GM19025 (cell line): ENCODE measurements around the gene SEMA4B.

ENCODE experiments used
- ATAC-seq: cut with Tn5 transposase; IDR thresholded peaks from one replicate; pipeline ENCODE4 v1.9.1; 2021; ENCODE audit warnings: mild to moderate bottlenecking, low read depth, moderate library complexity; ENCODE audit not compliant: unreplicated experiment

Gene SEMA4B

GRCh38 chr15:90223441-90224165, 22.5 kb downstream of the SEMA4B start:
- ATAC-seq, result no peak

GRCh38 chr15:90225047-90225446, 23.9 kb downstream of the SEMA4B start:
- ATAC-seq, result no peak

GRCh38 chr15:90225504-90226234, 24.5 kb downstream of the SEMA4B start:
- no peak for ATAC-seq

- ATAC-seq, result no peak
These were observed 26.2 kb downstream of the SEMA4B start for GRCh38 chr15:90227336-90227735.

GRCh38 chr15:90227816-90228772, 27.0 kb downstream of the SEMA4B start:
- ATAC-seq, result no peak

GRCh38 chr15:90228960-90229359, 27.8 kb downstream of the SEMA4B start:
- no peak for ATAC-seq

GRCh38 chr15:90230071-90230494, 29.0 kb downstream of the SEMA4B start:
- no peak for ATAC-seq

- no peak for ATAC-seq
These were observed 29.5 kb downstream of the SEMA4B start for GRCh38 chr15:90230610-90231009.

- no peak for ATAC-seq
These were observed 30.2 kb downstream of the SEMA4B start for GRCh38 chr15:90231028-90232017.

GRCh38 chr15:90232196-90232595, 31.1 kb downstream of the SEMA4B start:
- no peak for ATAC-seq

- no peak for ATAC-seq
These were observed 31.8 kb downstream of the SEMA4B start for GRCh38 chr15:90232941-90233386.

GRCh38 chr15:90233387-90234095, 32.4 kb downstream of the SEMA4B start, which contains the start of gene CIB1:
TSS of gene CIB1 (minus strand) at chr15:90233941. CDS start at chr15:90233885, 56 bp downstream.
- peak; percentile 82 for ATAC-seq

- peak; percentile 64 for ATAC-seq
These were observed 33.2 kb downstream of the SEMA4B start, which contains the start of gene GDPGP1 for GRCh38 chr15:90234096-90234988. TSS of gene GDPGP1 (plus strand) at chr15:90234209. CDS start at chr15:90240909, 6,700 bp downstream.

- no peak for ATAC-seq
These were observed 38.2 kb downstream of the SEMA4B start for GRCh38 chr15:90239371-90239770.

GRCh38 chr15:90240856-90241255, 39.7 kb downstream of the SEMA4B start:
- ATAC-seq, result no peak

- ATAC-seq, result no peak
These were observed 40.4 kb downstream of the SEMA4B start for GRCh38 chr15:90241343-90242192.
